IMR-90 (cell line): ENCODE measurements around the gene IKZF3. TPM values are rescaled to one million over a fixed set of nuclear protein-coding genes. Genes with fewer than 3 reads are reported as not detected.
A peak's percentile ranks its signal among the peaks of the same experiment; 100 is the strongest.

ENCODE experiments used
- ATAC-seq: fragments of 200-7000 bp; cut with Tn5 transposase; 2 replicates; pipeline ENCODE4 v1.9.1; 2020; ENCODE audit warnings: low read depth, mild to moderate bottlenecking, moderate library complexity
- BruUV-seq: library from RNA; stranded (reverse); fragments of 400-500 nt; replicated peaks from 2 replicates; lab custom pipeline; 2021; lab: Mats Ljungman, UMichigan
- CTCF ChIA-PET: fragments of 300-600 bp; formaldehyde crosslinking; extraction: SDS; loops from one replicate; lab custom pipeline; 2021; ENCODE audit warnings: antibody characterized with exemption; lab: Yijun Ruan, JAX
- POLR2A ChIA-PET: fragments of 300-600 bp; sonication (Branson Sonifier 250); formaldehyde crosslinking; loops from one replicate; lab custom pipeline; 2022; ENCODE audit warnings: antibody characterized with exemption; ENCODE audit not compliant: unreplicated experiment; lab: Charles Lee
- DNase-seq: peaks from one replicate; pipeline ENCODE4 v3.0.0; 2013
- H2AFZ ChIP-seq: replicated peaks from 2 replicates; pipeline ENCODE3; 2013; ENCODE audit warnings: low read length, mild to moderate bottlenecking; ENCODE audit not compliant: poor library complexity
- H2AK5ac ChIP-seq: 2 replicates; pipeline ENCODE4 v1.6.1; 2013; ENCODE audit warnings: low read depth, low read length, inconsistent platforms
- H2AK9ac ChIP-seq: replicated peaks from 2 replicates; pipeline ENCODE3; 2013; ENCODE audit warnings: mild to moderate bottlenecking, low read depth, low read length, moderate library complexity; ENCODE audit not compliant: poor library complexity
- H2BK120ac ChIP-seq: 2 replicates; pipeline ENCODE4 v1.6.1; 2013; ENCODE audit warnings: low read depth, low read length, inconsistent platforms
- H2BK15ac ChIP-seq: 3 replicates; pipeline ENCODE4 v1.6.1; 2013; ENCODE audit warnings: low read depth, low read length, inconsistent platforms
- H2BK20ac ChIP-seq: 2 replicates; pipeline ENCODE4 v1.6.1; 2013; ENCODE audit warnings: low read depth, mild to moderate bottlenecking, inconsistent platforms, low read length, moderate library complexity
- H2BK5ac ChIP-seq: 2 replicates; pipeline ENCODE4 v1.6.1; 2013; ENCODE audit warnings: mild to moderate bottlenecking, low read depth, low read length, inconsistent platforms; ENCODE audit not compliant: poor library complexity, severe bottlenecking
- H3K14ac ChIP-seq: replicated peaks from 2 replicates; pipeline ENCODE4 v1.6.1; 2013; ENCODE audit warnings: low read depth, low read length, inconsistent platforms
- H3K18ac ChIP-seq: 2 replicates; pipeline ENCODE4 v1.6.1; 2013; ENCODE audit warnings: low read depth, low read length, control low read depth
- H3K23ac ChIP-seq: 2 replicates; pipeline ENCODE4 v1.6.1; 2013; ENCODE audit warnings: low read depth, low read length, inconsistent platforms
- H3K27ac ChIP-seq: 2 replicates; pipeline ENCODE4 v1.5.1; 2013; ENCODE audit warnings: mild to moderate bottlenecking, control low read depth, low read length; ENCODE audit not compliant: insufficient read depth
- H3K27me3 ChIP-seq: 2 replicates; pipeline ENCODE4 v1.6.1; 2013; ENCODE audit warnings: low read length; ENCODE audit not compliant: control insufficient read depth, insufficient read depth
- H3K36me3 ChIP-seq: 2 replicates; pipeline ENCODE4 v1.6.1; 2013; ENCODE audit warnings: low read length, mixed read lengths; ENCODE audit not compliant: control insufficient read depth, insufficient read depth
- H3K4ac ChIP-seq: 2 replicates; pipeline ENCODE4 v1.6.1; 2013; ENCODE audit warnings: low read depth, low read length, inconsistent platforms
- H3K4me1 ChIP-seq: 2 replicates; pipeline ENCODE4 v1.6.1; 2013; ENCODE audit warnings: low read length, mixed read lengths; ENCODE audit not compliant: control insufficient read depth, insufficient read depth
- H3K4me2 ChIP-seq: 2 replicates; pipeline ENCODE4 v1.6.1; 2013; ENCODE audit warnings: low read depth, mild to moderate bottlenecking, control low read depth, low read length, moderate library complexity
- H3K4me3 ChIP-seq: 2 replicates; pipeline ENCODE4 v1.5.1; 2013; ENCODE audit warnings: low read depth, mild to moderate bottlenecking, control low read depth, low read length, moderate library complexity; ENCODE audit not compliant: insufficient read depth
- H3K56ac ChIP-seq: 2 replicates; pipeline ENCODE4 v1.6.1; 2013; ENCODE audit warnings: low read length, inconsistent platforms; ENCODE audit not compliant: insufficient read depth; ENCODE audit errors: extremely low read depth
- H3K79me1 ChIP-seq, 2 experiments: 2 replicates each; pipeline ENCODE4 v1.6.1; 2013; ENCODE audit warnings: low read length in 2 of 2, inconsistent platforms in 1 of 2, low read depth in 1 of 2
- H3K9ac ChIP-seq: 2 replicates; pipeline ENCODE4 v1.6.1; 2013; ENCODE audit warnings: low read depth, low read length, control low read depth
- H3K9me1 ChIP-seq: 2 replicates; pipeline ENCODE4 v1.6.1; 2013; ENCODE audit warnings: low read length, inconsistent platforms; ENCODE audit not compliant: insufficient read depth
- H3K9me3 ChIP-seq: 2 replicates; pipeline ENCODE4 v1.6.1; 2013; ENCODE audit warnings: low read length; ENCODE audit not compliant: control insufficient read depth, insufficient read depth
- H4K20me1 ChIP-seq: 2 replicates; pipeline ENCODE4 v1.6.1; 2013; ENCODE audit warnings: low read length, inconsistent platforms; ENCODE audit not compliant: insufficient read depth
- H4K5ac ChIP-seq: 2 replicates; pipeline ENCODE4 v1.6.1; 2013; ENCODE audit warnings: mild to moderate bottlenecking, low read depth, low read length, control low read depth
- H4K8ac ChIP-seq, 2 experiments: 2 replicates each; pipeline ENCODE4 v1.6.1; 2013; ENCODE audit warnings: low read depth in 2 of 2, low read length in 2 of 2, control low read depth in 1 of 2, inconsistent platforms in 1 of 2
- H4K91ac ChIP-seq: 2 replicates; pipeline ENCODE4 v1.6.1; 2013; ENCODE audit warnings: low read depth, low read length, inconsistent platforms; ENCODE audit not compliant: insufficient read depth
- CTCF ChIP-seq: conservative IDR thresholded peaks from 2 replicates; pipeline ENCODE4 v1.5.1; 2012; ENCODE audit warnings: mild to moderate bottlenecking, low read depth, low read length, improper control_type of control experiment
- NFE2L2 ChIP-seq: fragments of 150-350 bp; IDR thresholded peaks from 2 replicates; pipeline ENCODE4 v1.6.1; 2016; ENCODE audit warnings: low read depth, mild to moderate bottlenecking, low read length
- WGBS, 2 experiments: methylation state at CpG; one replicate each; pipeline versions ENCODE4 v1.1.5 to v1.1.7; 2013; ENCODE audit warnings: missing lambda C conversion rate in 2 of 2; ENCODE audit not compliant: insufficient read length in 1 of 2; ENCODE audit errors: extremely low coverage in 2 of 2; 5-methylcytosine and 5-hydroxymethylcytosine counted together
- dilution Hi-C: fragments of 300-500 bp; cut with HindIII; formaldehyde crosslinking; loops from one replicate; pipeline ENCODE4 v1.14.3; 2018; ENCODE audit warnings: low sequenced_read_pairs; ENCODE audit not compliant: unreplicated experiment
- in situ Hi-C: fragments of 300-500 bp; cut with MboI; formaldehyde crosslinking; loops from 3 replicates; pipeline ENCODE4 v1.14.3; 2019; ENCODE audit warnings: low sequenced_read_pairs, inconsistent platforms, mixed read lengths
- intact Hi-C: fragments of 100-400 bp; cut with micrococcal nuclease; formaldehyde crosslinking; loops from 2 replicates; pipeline ENCODE4 v1.10.0; 2022
- polyA plus RNA-seq, 3 experiments: library from polyadenylated mRNA; depleted of rRNA; stranded (reverse); fragments of >200 nt; gene quantifications; 2 replicates each; pipeline ENCODE4 v1.2.3, GENCODE V29; 2012; ENCODE audit warnings: low replicate concordance in 1 of 3
- total RNA-seq: library from RNA; depleted of rRNA; stranded (reverse); fragments of >200 nt; gene quantifications from 2 replicates; pipeline ENCODE4 v1.2.3, GENCODE V29; 2012

The IKZF3 gene
- total and polyA plus RNA-seq, 2 of the 4 experiments (the other 2 are of a cell fraction): not detected

- Histone ChIP-seq H2AK5ac (peak overlapping the region; percentile 68), H4K20me1 (no peaks in the 10 kb centered on the region), H4K91ac (peak overlapping the region; percentile 49; the same call in 1 of the 2 replicates), H3K9ac (no peak overlapping the region), H3K9me3 (no peaks in the 10 kb centered on the region), H2BK15ac (peak overlapping the region; percentile 63; the same call in 1 of the 3 replicates), H2AFZ (peak overlapping the region; percentile 92), H4K5ac (peak overlapping the region; percentile 72; the same call in 1 of the 2 replicates), H2BK5ac (no peak overlapping the region), H3K27me3 (peaks cover 48% of the 10 kb centered on the region), H3K4ac (peak overlapping the region; percentile 61), H3K36me3 (no peaks in the 10 kb centered on the region), H3K9me1 (0 out of 2 replicates have a peak, but pooled peaks cover 10% of the 10 kb centered on the region), H2BK20ac (no peak overlapping the region), H2AK9ac (peak overlapping the region; percentile 77), H3K4me3 (no peak overlapping the region), H3K79me1 (no peaks in the 10 kb centered on the region), H2BK120ac (peak overlapping the region; percentile 20; the same call in 1 of the 2 replicates), H3K23ac (no peak overlapping the region), H4K8ac (peak overlapping the region; percentile 33 to 77; a peak in 3 of 4 replicates), H3K56ac (no peak overlapping the region), H3K4me2 (no peak overlapping the region), H3K18ac (no peak overlapping the region), H3K27ac (no peak overlapping the region), H3K4me1 (peaks cover 16% of the 10 kb centered on the region; the same call in 1 of the 2 replicates), H3K14ac (0 out of 2 replicates have a peak overlapping the region, but pooled peaks have one; percentile 37)
- in situ Hi-C loops: no loop called here
- no peak for TF ChIP-seq CTCF
- no peak for TF ChIP-seq NFE2L2
- 0% methylated on average over 3 of the region's 16 CpGs; no CpG with 5 or more reads in 1 of the 2 experiments for WGBS, 2 experiments
- dilution Hi-C loops: no loop called here
- POLR2A ChIA-PET: no interaction called here
- ATAC-seq (peak; percentile 50), DNase-seq (peak; percentile 45)
- intact Hi-C loops: no loop called here
- CTCF ChIA-PET: no interaction called here
- no TSS peak for BruUV-seq
Measured at GRCh38 chr17:39740357-39741111, 123.6 kb downstream of the IKZF3 start.
